DND-41 (cell line): ENCODE results near the gene AFF3.

Experiments used
- ATAC-seq: fragments of 200-7000 bp; cut with Tn5 transposase; 3 replicates; pipeline ENCODE4 v1.9.1; 2021; ENCODE audit warnings: low read depth; ENCODE audit not compliant: insufficient read depth
- DNase-seq: peaks from one replicate; pipeline ENCODE4 v3.0.0-alpha.2; 2020
- H2AFZ ChIP-seq: 2 replicates; pipeline ENCODE4 v1.6.0; 2012; ENCODE audit warnings: low read depth, low read length
- H3K27ac ChIP-seq: 2 replicates; pipeline ENCODE4 v1.5.1; 2012; ENCODE audit warnings: low read length, inconsistent platforms
- H3K27me3 ChIP-seq: fragments of 200-600 bp; sonication (generic); 2 replicates; pipeline ENCODE4 v1.6.0; 2012; ENCODE audit warnings: low read length, mild to moderate bottlenecking, inconsistent platforms; ENCODE audit not compliant: insufficient read depth, poor library complexity
- H3K36me3 ChIP-seq: 2 replicates; pipeline ENCODE4 v1.5.1; 2012; ENCODE audit warnings: low read length, inconsistent platforms; ENCODE audit not compliant: insufficient read depth
- H3K4me1 ChIP-seq: 2 replicates; pipeline ENCODE4 v1.5.1; 2012; ENCODE audit warnings: mild to moderate bottlenecking, low read length; ENCODE audit not compliant: insufficient read depth
- H3K4me2 ChIP-seq: 2 replicates; pipeline ENCODE4 v1.6.0; 2012; ENCODE audit warnings: mild to moderate bottlenecking, moderate library complexity, low read length, inconsistent platforms; ENCODE audit not compliant: insufficient read depth
- H3K4me3 ChIP-seq, 2 experiments: fragments of 200-600 bp in 1 of 2; shearing (Covaris generic) in 1 of 2; 2 replicates each; pipeline ENCODE4 v1.5.1; 2012 to 2016; ENCODE audit warnings: inconsistent platforms in 2 of 2, low read length in 2 of 2, mild to moderate bottlenecking in 2 of 2, low read depth in 1 of 2, moderate library complexity in 1 of 2
- H3K79me2 ChIP-seq: 2 replicates; pipeline ENCODE4 v1.6.0; 2012; ENCODE audit warnings: low read length, inconsistent platforms; ENCODE audit not compliant: insufficient read depth
- H3K9ac ChIP-seq: 2 replicates; pipeline ENCODE4 v1.6.0; 2012; ENCODE audit warnings: low read depth, mild to moderate bottlenecking, inconsistent platforms, low read length, moderate library complexity
- H3K9me3 ChIP-seq: 2 replicates; pipeline ENCODE4 v1.5.1; 2012; ENCODE audit warnings: low read length, moderate library complexity, mild to moderate bottlenecking, inconsistent platforms; ENCODE audit not compliant: insufficient read depth, severe bottlenecking
- H4K20me1 ChIP-seq: 2 replicates; pipeline ENCODE4 v1.6.0; 2012; ENCODE audit warnings: low read length; ENCODE audit not compliant: insufficient read depth
- CTCF ChIP-seq: IDR thresholded peaks from 2 replicates; pipeline ENCODE4 v1.5.1; 2012; ENCODE audit warnings: borderline replicate concordance, low read length, moderate library complexity, mild to moderate bottlenecking; ENCODE audit not compliant: poor library complexity, severe bottlenecking; ENCODE audit errors: extremely low read depth
- EZH2 ChIP-seq: IDR thresholded peaks from 3 replicates; pipeline ENCODE4 v1.6.1; 2012; ENCODE audit warnings: borderline replicate concordance, low read depth, mild to moderate bottlenecking, moderate library complexity, low read length, inconsistent platforms; ENCODE audit not compliant: severe bottlenecking

Gene AFF3

GRCh38 chr2:99777656-99778290 lies 364.6 kb downstream of the AFF3 start:
- H3K27me3 ChIP-seq, result no peaks in the 10 kb centered on the region
- H2AFZ ChIP-seq, result no peak overlapping the region
- peaks cover 9% of the 10 kb centered on the region for H3K9me3 ChIP-seq
- ATAC-seq, result no peak
- no peak overlapping the region for H3K4me2 ChIP-seq
- H3K4me3 ChIP-seq, result no peak overlapping the region
- H3K4me1 ChIP-seq, result no peaks in the 10 kb centered on the region
- no peak overlapping the region for H3K27ac ChIP-seq
- H3K79me2 ChIP-seq, result no peaks in the 10 kb centered on the region
- DNase-seq, result no peak
- TF ChIP-seq CTCF (no peak), EZH2 (no peak)
- H3K9ac ChIP-seq, result no peak overlapping the region
- H4K20me1 ChIP-seq, result no peaks in the 10 kb centered on the region
- no peaks in the 10 kb centered on the region for H3K36me3 ChIP-seq

- H3K4me3 ChIP-seq, result no peak overlapping the region
- no peak for DNase-seq
- no peaks in the 10 kb centered on the region for H3K36me3 ChIP-seq
- H3K9ac ChIP-seq, result no peak overlapping the region
- no peak overlapping the region for H3K27ac ChIP-seq
- no peaks in the 10 kb centered on the region for H3K27me3 ChIP-seq
- no peak overlapping the region for H3K4me2 ChIP-seq
- no peaks in the 10 kb centered on the region for H3K79me2 ChIP-seq
- ATAC-seq, result no peak
- H3K4me1 ChIP-seq, result no peaks in the 10 kb centered on the region
- H2AFZ ChIP-seq, result no peak overlapping the region
- no peaks in the 10 kb centered on the region for H4K20me1 ChIP-seq
- H3K9me3 ChIP-seq, result peaks cover 9% of the 10 kb centered on the region
- TF ChIP-seq CTCF, result no peak
- TF ChIP-seq EZH2, result no peak
These were observed 365.3 kb downstream of the AFF3 start for GRCh38 chr2:99776906-99777646.

GRCh38 chr2:99776206-99776905 lies 366.0 kb downstream of the AFF3 start:
- Histone ChIP-seq H3K4me1 (no peaks in the 10 kb centered on the region), H3K36me3 (no peaks in the 10 kb centered on the region), H3K27me3 (no peaks in the 10 kb centered on the region), H3K27ac (no peak overlapping the region), H3K4me3 (no peak overlapping the region), H3K9ac (no peak overlapping the region), H3K9me3 (peaks cover 9% of the 10 kb centered on the region), H2AFZ (no peak overlapping the region), H3K4me2 (no peak overlapping the region), H3K79me2 (no peaks in the 10 kb centered on the region), H4K20me1 (no peaks in the 10 kb centered on the region)
- ATAC-seq (no peak), DNase-seq (no peak)
- TF ChIP-seq EZH2 (no peak), CTCF (no peak)
